DOHH2 (cell line): Measurements from ENCODE around the gene SHB.

Experiments used
- EZH2phosphoT487 ChIP-seq: fragments of 200-600 bp; sonication (generic); IDR thresholded peaks from 2 replicates; pipeline ENCODE4 v1.6.1; 2017; ENCODE audit warnings: borderline replicate concordance, mild to moderate bottlenecking, antibody characterized with exemption, low read length, moderate library complexity, mixed read lengths
- TF ChIP-seq, protein P1 (sequence below): fragments of 200-600 bp; sonication (generic); IDR thresholded peaks from one replicate; pipeline ENCODE4 v1.5.1; 2014; ENCODE audit warnings: antibody characterized with exemption, mild to moderate bottlenecking, low read depth, low read length; ENCODE audit not compliant: poor library complexity, severe bottlenecking

DNA sequence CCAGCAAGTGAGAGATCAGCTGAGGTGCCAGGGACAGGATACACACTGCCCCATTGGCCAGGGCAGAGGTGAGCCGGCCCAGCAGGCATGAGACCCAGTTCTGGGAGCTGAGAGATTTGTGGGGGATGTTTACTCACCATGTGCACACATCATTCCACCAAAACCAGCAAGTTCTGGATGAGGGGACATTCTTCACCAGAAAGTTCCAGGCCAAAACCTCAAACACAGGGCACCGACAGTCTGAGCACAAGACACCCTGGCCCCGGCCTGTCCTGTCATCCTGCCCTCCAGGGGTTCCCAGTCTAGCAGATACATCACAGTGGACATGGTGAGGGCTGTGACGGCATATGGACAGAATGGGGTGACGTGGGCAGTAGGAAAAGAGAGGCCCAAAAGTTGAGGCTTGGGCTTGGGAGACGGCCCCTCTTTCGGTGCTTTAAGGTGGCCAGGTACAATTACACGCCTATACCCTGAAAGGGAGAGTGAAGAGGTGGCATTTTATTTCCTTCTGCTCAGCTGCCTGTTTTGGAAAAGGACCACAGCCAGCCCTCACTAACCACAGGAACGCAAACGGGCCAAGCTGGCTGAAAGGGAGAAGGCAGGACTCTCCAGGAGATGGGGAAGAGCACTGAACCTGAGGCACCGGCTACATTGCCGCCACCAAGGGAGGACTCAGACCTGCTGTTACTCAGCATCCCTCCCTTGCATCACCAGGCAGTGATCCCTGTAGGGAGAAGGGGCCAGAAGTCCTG, 64.0 kb downstream of the SHB start:
- TF ChIP-seq, protein P1, sequence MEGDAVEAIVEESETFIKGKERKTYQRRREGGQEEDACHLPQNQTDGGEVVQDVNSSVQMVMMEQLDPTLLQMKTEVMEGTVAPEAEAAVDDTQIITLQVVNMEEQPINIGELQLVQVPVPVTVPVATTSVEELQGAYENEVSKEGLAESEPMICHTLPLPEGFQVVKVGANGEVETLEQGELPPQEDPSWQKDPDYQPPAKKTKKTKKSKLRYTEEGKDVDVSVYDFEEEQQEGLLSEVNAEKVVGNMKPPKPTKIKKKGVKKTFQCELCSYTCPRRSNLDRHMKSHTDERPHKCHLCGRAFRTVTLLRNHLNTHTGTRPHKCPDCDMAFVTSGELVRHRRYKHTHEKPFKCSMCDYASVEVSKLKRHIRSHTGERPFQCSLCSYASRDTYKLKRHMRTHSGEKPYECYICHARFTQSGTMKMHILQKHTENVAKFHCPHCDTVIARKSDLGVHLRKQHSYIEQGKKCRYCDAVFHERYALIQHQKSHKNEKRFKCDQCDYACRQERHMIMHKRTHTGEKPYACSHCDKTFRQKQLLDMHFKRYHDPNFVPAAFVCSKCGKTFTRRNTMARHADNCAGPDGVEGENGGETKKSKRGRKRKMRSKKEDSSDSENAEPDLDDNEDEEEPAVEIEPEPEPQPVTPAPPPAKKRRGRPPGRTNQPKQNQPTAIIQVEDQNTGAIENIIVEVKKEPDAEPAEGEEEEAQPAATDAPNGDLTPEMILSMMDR = no peak
- no peak for TF ChIP-seq EZH2phosphoT487
